ENCODE data around the gene KIF16B.
"Not testable (repeated sequence)": the region's sequence is repeated elsewhere in the genome, so short reads cannot be mapped to it uniquely, and the experiment has no call there.

The KIF16B gene

DNA sequence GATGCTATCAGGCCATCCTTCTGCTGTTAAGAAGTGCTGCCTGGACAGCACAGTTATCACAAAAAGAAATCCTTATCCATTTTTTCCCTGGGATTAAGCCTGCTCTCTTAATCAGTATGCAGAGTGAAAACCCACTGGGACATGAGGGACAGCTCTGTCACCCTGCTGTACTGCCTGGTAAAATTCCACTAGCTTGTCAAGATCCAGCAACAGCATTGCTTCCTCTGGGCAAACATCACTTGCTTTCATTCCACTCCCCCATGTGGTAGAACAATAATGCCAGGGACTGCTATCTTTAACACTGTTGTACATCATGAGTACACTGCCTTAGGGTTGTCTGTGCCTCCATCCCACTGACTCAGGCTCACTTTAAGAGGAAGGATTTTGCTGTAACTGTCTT, 331.3 kb downstream of the KIF16B start:
- H3K27ac ChIP-seq = no peak overlapping the region
- TF ChIP-seq, protein P1, sequence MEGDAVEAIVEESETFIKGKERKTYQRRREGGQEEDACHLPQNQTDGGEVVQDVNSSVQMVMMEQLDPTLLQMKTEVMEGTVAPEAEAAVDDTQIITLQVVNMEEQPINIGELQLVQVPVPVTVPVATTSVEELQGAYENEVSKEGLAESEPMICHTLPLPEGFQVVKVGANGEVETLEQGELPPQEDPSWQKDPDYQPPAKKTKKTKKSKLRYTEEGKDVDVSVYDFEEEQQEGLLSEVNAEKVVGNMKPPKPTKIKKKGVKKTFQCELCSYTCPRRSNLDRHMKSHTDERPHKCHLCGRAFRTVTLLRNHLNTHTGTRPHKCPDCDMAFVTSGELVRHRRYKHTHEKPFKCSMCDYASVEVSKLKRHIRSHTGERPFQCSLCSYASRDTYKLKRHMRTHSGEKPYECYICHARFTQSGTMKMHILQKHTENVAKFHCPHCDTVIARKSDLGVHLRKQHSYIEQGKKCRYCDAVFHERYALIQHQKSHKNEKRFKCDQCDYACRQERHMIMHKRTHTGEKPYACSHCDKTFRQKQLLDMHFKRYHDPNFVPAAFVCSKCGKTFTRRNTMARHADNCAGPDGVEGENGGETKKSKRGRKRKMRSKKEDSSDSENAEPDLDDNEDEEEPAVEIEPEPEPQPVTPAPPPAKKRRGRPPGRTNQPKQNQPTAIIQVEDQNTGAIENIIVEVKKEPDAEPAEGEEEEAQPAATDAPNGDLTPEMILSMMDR (conservative IDR thresholded peaks at IDR 0.05) = no peak

DNA sequence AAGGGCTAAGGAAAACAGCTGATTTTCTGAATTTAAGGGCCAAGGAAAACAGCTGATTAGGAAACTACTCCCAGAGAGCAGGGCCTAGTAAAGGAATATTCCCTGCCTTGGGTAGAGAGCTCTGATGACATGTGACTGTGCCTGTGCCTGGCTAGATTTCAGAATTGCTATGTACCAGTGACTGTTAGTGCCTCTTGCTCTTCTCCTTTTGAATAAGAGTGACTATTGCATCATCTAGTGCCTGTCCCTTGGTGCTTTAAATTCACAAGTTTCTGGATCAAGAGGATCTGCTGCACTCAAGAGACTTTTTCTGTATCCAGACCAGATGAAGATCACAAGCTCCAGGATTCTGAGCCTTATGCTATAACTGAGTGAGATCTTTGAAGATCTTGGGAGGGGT, 332.9 kb downstream of the KIF16B start:
- TF ChIP-seq, protein P1 (conservative IDR thresholded peaks at IDR 0.05) = no peak
- no peak overlapping the region for H3K27ac ChIP-seq

DNA sequence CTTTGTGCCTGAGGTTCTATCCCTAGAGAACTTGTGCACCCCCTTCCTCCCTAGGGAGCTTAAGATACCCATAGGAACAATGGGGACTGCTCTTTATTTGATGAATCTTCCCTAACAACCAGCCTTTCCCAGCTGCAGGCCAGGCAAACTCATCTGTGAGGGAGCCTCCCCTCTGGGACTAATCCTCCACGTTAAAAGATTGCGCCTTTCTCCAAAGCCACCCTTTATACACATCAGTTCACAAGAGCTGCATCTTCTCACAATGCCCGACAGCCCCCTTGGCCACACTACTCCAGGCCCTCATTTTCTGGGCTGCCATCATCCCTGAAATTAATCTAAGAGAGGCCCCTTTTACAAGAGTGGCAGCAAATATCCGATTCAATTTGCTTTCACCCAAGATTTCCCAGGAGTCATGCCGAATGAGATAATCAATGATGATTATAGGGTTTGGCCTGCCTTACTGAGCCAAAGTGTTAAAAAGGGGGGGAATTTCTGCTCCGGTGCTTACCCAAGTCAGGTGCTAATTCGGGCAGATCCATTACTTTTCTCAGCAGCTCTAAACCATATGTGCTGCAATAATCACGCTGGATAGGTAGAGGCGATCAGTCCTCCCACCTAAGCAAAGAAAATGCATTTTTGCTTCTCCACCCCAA, 336.5 kb downstream of the KIF16B start:
- TF ChIP-seq, protein P1 (conservative IDR thresholded peaks at IDR 0.05) = no peak
- H3K27ac ChIP-seq = no peak overlapping the region

DNA sequence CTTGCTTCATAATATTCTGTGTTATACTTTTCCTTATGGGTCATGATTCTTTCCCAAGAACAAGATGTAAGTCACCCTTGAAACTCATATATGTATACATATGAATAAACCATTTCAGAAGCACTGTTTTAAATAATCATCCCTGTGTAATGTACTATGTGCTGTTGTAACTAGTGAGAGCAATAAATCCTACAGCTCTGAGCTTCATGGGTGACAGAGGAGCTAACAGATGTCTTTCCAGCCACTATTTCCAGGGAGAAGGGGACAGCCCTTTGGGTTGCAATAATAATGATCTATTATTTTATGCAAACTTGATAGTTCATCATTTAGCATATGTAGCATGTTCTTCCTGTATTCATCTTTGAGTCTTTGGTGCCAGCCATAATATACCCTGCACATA, 342.8 kb downstream of the KIF16B start:
- TF ChIP-seq, protein P1 (conservative IDR thresholded peaks at IDR 0.05) = no peak
- no peak overlapping the region for H3K27ac ChIP-seq

DNA sequence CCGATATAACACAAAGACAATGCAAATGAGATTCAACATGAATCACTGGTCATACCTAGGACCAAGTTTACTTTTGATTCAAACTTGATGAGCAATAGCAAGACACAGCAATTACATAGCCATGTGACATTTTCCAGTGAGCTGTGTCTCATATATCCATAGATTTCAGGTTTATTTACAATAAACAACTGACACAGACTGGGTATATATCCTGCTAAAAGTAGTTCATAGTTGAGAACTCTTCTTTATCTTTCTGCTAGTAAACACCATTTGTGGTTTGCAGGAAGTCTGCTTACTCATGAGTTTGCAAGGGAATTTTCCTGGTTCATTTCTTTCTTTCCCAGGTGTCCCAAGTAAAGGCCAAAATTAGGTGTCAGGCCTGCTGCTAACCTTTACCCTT, 343.4 kb downstream of the KIF16B start:
- TF ChIP-seq, protein P1 (conservative IDR thresholded peaks at IDR 0.05) = no peak

DNA sequence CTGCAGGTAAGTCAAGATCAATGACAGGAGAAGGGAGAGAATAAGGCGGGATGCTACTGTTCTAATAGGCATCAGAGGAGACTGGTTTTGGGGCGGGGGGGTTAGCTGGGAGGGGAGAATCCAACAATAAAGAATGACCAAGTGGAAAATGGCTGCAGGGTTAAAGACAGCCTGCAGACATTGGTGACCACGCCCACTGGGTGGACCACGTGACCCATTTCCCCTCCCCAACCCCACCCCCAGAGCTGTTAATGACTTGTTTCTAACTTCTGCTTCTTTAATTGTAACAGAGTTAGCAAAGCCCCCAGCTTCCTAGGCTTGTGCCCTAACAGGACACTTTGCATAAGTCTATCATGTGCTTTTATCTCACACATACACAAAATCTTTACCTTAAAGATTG, 344.5 kb downstream of the KIF16B start:
- H3K27ac ChIP-seq = no peak overlapping the region
- TF ChIP-seq, protein P1 (conservative IDR thresholded peaks at IDR 0.05) = no peak

More for the DNA sequence above, 343.4 kb downstream of the KIF16B start:
- H3K27ac ChIP-seq = no peak overlapping the region

DNA sequence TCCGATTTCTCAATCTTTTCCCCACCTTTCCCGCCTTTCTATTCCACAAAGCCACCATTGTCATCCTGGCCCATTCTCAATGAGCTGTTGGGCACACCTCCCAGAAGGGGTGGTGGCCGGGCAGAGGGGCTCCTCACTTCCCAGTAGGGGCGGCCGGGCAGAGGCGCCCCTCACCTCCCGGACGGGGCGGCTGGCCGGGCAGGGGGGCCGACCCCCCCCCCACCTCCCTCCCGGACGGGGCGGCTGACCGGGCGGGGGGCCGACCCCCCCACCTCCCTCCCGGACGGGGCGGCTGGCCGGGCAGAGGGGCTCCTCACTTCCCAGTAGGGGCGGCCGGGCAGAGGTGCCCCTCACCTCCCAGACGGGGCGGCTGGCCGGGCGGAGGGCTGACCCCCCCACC, 346.3 kb downstream of the KIF16B start:
- not testable (repeated sequence) for H3K27ac ChIP-seq

DNA sequence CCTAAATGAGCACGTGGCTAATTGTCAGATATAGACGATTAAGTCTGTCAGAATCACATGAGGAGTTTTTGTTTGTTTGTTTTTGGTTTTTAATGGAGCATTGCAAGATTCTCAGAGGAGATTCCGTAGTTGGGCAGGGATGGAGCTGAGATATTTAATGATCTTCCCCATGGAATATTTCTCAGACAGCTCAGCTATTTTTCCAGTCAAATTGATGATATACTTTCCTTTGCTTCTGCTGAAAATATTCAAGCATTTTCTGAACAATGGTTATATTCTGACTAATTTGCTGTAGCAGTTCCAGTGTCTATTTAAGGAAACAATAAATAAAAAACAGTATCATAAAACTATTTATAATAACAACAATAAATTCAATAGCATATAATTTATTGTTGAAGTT, 348.4 kb downstream of the KIF16B start:
- no peak overlapping the region for H3K27ac ChIP-seq
- TF ChIP-seq, protein P1 (conservative IDR thresholded peaks at IDR 0.05) = no peak
